Measurements from ENCODE around the gene LRRC55. TPM values are rescaled to one million over a fixed set of nuclear protein-coding genes. Genes with fewer than 3 reads are reported as not detected.

Gene LRRC55
- total RNA-seq, 6 experiments from 2014 or later: not detected

- H3K4me1 Mint-ChIP-seq (ENCODE audit: low read depth): peaks cover 16% of the 10 kb centered on the region
- no peak overlapping the region for H3K4me3 Mint-ChIP-seq
- DNase-seq: no peak
- no peaks in the 10 kb centered on the region for H3K9me3 Mint-ChIP-seq
- no peak for TF ChIP-seq CTCF (IDR thresholded peaks at IDR 0.05)
- peaks cover 31% of the 10 kb centered on the region for H3K27me3 Mint-ChIP-seq (ENCODE audit: insufficient read depth)
- H3K27ac Mint-ChIP-seq: no peak overlapping the region
- no peaks in the 10 kb centered on the region for H3K36me3 Mint-ChIP-seq (ENCODE audit: low read depth)
These were observed 19.2 kb downstream of the LRRC55 start for GRCh38 chr11:57200917-57201316.

DNA sequence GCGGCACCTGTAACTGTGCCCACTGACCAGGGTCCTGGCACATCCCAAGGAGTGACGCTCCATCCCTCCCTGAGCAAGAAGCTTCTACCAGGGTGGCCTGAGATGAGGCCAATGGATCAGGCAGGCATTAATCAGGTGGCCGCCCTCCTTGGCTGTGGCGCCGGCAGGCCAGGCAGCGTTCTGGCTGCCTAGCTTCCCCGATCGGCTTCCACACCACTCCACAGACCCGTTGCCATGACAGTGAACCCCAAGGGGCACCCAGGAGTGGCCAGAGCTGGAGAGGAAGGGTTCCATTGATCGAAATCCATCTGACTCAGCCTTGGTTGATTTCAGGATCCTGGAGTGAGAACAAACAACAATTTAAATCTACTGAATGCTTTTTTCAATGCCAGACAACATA lies 20.5 kb downstream of the LRRC55 start:
- no peak for TF ChIP-seq CTCF (IDR thresholded peaks at IDR 0.05)
- Mint-ChIP-seq H3K9me3 (no peaks in the 10 kb centered on the region), H3K4me1 (ENCODE audit: low read depth) (peaks cover 17% of the 10 kb centered on the region), H3K27me3 (ENCODE audit: insufficient read depth) (peaks cover 28% of the 10 kb centered on the region), H3K4me3 (no peak overlapping the region), H3K27ac (no peak overlapping the region), H3K36me3 (ENCODE audit: low read depth) (no peaks in the 10 kb centered on the region)
- DNase-seq: no peak

- H3K27ac Mint-ChIP-seq: no peak overlapping the region
- peaks cover 17% of the 10 kb centered on the region for H3K4me1 Mint-ChIP-seq (ENCODE audit: low read depth)
- H3K36me3 Mint-ChIP-seq (ENCODE audit: low read depth): no peaks in the 10 kb centered on the region
- DNase-seq: no peak
- peaks cover 25% of the 10 kb centered on the region for H3K27me3 Mint-ChIP-seq (ENCODE audit: insufficient read depth)
- no peaks in the 10 kb centered on the region for H3K9me3 Mint-ChIP-seq
- TF ChIP-seq CTCF (IDR thresholded peaks at IDR 0.05): no peak
- H3K4me3 Mint-ChIP-seq: no peak overlapping the region
These were observed 21.6 kb downstream of the LRRC55 start for GRCh38 chr11:57203359-57203758.

DNA sequence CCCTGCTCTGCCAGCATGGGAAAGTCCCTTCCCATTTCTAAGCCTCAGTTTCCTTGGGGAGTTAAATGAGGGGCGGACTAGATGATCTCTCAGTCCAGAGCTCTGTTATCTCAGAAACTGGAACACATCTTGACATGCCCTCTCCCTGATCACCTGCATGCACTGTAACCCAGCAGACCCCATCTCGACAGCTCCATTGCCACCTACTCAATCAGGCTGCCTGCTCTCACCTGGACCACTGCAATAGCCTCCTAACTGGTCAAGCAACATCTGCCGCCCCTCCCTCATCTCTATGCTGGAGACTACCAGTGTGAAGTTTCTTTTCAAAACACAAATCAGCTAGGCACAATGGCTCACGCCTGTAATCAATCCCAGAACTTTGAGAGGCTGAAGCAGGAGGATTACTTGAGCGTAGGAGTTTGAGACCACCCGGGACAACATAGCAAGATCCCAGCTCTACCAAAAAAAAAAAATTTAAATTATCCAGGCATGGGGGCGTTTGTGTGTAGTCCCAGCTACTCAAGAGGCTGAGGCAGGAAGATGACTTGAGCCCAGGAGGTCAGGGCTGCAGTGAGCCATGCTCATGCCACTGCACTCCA lies 22.2 kb downstream of the LRRC55 start:
- TF ChIP-seq CTCF (IDR thresholded peaks at IDR 0.05): no peak
- no peak for DNase-seq
- no peaks in the 10 kb centered on the region for H3K36me3 Mint-ChIP-seq (ENCODE audit: low read depth)
- H3K9me3 Mint-ChIP-seq: no peaks in the 10 kb centered on the region
- no peak overlapping the region for H3K4me3 Mint-ChIP-seq
- no peak overlapping the region for H3K27ac Mint-ChIP-seq
- peaks cover 17% of the 10 kb centered on the region for H3K4me1 Mint-ChIP-seq (ENCODE audit: low read depth)
- H3K27me3 Mint-ChIP-seq (ENCODE audit: insufficient read depth): peaks cover 22% of the 10 kb centered on the region

GRCh38 chr11:57205041-57205641 lies 23.4 kb downstream of the LRRC55 start:
- Mint-ChIP-seq H3K27ac (peak overlapping the region; percentile 38; the same call in 1 of the 2 replicates), H3K4me3 (peak overlapping the region; percentile 3; the same call in 1 of the 2 replicates), H3K27me3 (ENCODE audit: insufficient read depth) (peaks cover 21% of the 10 kb centered on the region), H3K4me1 (ENCODE audit: low read depth) (peaks cover 17% of the 10 kb centered on the region), H3K9me3 (no peaks in the 10 kb centered on the region), H3K36me3 (ENCODE audit: low read depth) (no peaks in the 10 kb centered on the region)
- DNase-seq: peak; percentile 92
- TF ChIP-seq CTCF (IDR thresholded peaks at IDR 0.05): peak; percentile 62
